ENCODE results near the gene HIRA. TPM values are rescaled to one million over a fixed set of nuclear protein-coding genes. Genes with fewer than 3 reads are reported as not detected.

The HIRA gene
- total and polyA plus RNA-seq, 2 experiments from 2014 or later: 9.4 to 58.3 TPM

GRCh38 chr22:19290400-19291217, 140.9 kb downstream of the HIRA start:
- Mint-ChIP-seq H3K36me3 (ENCODE audit: low read depth) (no peaks in the 10 kb centered on the region; the same call in 2 of the 3 replicates), H3K27me3 (ENCODE audit: insufficient read depth, low read depth, poor library complexity) (peaks cover 21% of the 10 kb centered on the region), H3K4me1 (peaks cover 44% of the 10 kb centered on the region), H3K27ac (no peak overlapping the region), H3K9me3 (no peaks in the 10 kb centered on the region; the same call in 2 of the 3 replicates), H3K4me3 (peak overlapping the region; percentile 84)
- H3K27me3 ChIP-seq (ENCODE audit: insufficient read depth): peaks cover 16% of the 10 kb centered on the region
- no peaks in the 10 kb centered on the region for H3K9me2 ChIP-seq (ENCODE audit: insufficient read depth)
- H3K27ac ChIP-seq (ENCODE audit: low read depth): no peak overlapping the region
- 0 out of 2 replicates have a peak, but pooled peaks cover 4% of the 10 kb centered on the region for H3K79me2 ChIP-seq (replicated peaks; ENCODE audit: insufficient read depth)
- 0 out of 2 replicates have a peak, but pooled peaks cover 2% of the 10 kb centered on the region for H4K20me1 ChIP-seq (replicated peaks; ENCODE audit: insufficient read depth)
- no peak for TF ChIP-seq EZH2 (IDR thresholded peaks at IDR 0.05; ENCODE audit: low read depth, unreplicated experiment)
- TF ChIP-seq ZNF462 (CRISPR knock-in tag; IDR thresholded peaks at IDR 0.05): no peak
- no peak for TF ChIP-seq ETS1 (IDR thresholded peaks at IDR 0.05)
- no peak for TF ChIP-seq CTCF (conservative IDR thresholded peaks at IDR 0.05; ENCODE audit: low read depth in 2 of 2)
- no peak for TF ChIP-seq EZH2phosphoT487 (IDR thresholded peaks at IDR 0.05; ENCODE audit: unreplicated experiment)
- TF ChIP-seq ZNF114 (CRISPR knock-in tag; IDR thresholded peaks at IDR 0.05): no peak
- no peak for TF ChIP-seq CREB1 (CRISPR knock-in tag; IDR thresholded peaks at IDR 0.05; ENCODE audit: low read depth)
- TF ChIP-seq ZNF331 (CRISPR knock-in tag; IDR thresholded peaks at IDR 0.05; ENCODE audit: low read depth): no peak
- no peak for TF ChIP-seq POLR2AphosphoS5 (IDR thresholded peaks at IDR 0.05; ENCODE audit: low read depth)
- no peak for TF ChIP-seq JUNB (IDR thresholded peaks at IDR 0.05; ENCODE audit: unreplicated experiment)
- no peak for TF ChIP-seq NANOG (IDR thresholded peaks at IDR 0.05; ENCODE audit: borderline replicate concordance)
- no peak for TF ChIP-seq STAT1 (IDR thresholded peaks at IDR 0.05; ENCODE audit: unreplicated experiment)
- TF ChIP-seq REST (IDR thresholded peaks at IDR 0.05; ENCODE audit: unreplicated experiment): no peak
- DNase-seq (ENCODE audit: low spot score): peak; percentile 33
- peak overlapping the region; percentile 97 for H2AFZ ChIP-seq
- H3K4me2 ChIP-seq: peak overlapping the region; percentile 99
- peak; percentile 17 for ATAC-seq
- H3K4me1 ChIP-seq (ENCODE audit: insufficient read depth): peaks cover 42% of the 10 kb centered on the region
- peak overlapping the region; percentile 90 for H3K4me3 ChIP-seq
- H3F3A ChIP-seq (replicated peaks; ENCODE audit: low read depth): peaks cover 3% of the 10 kb centered on the region; the same call in 1 of the 2 replicates
- no peaks in the 10 kb centered on the region for H3K36me3 ChIP-seq (ENCODE audit: insufficient read depth)
